K562 (cell line): ENCODE results near the gene ORC1. TPM values are rescaled to one million over a fixed set of nuclear protein-coding genes. Genes with fewer than 3 reads are reported as not detected.

Source experiments
- ASH1L ChIP-seq: fragments of 450-650 bp; IDR thresholded peaks from 2 replicates; pipeline ENCODE4 v1.6.1; 2018; ENCODE audit warnings: borderline replicate concordance, mild to moderate bottlenecking, low read depth; ENCODE audit not compliant: partially characterized antibody
- EP300 ChIP-seq: IDR thresholded peaks from 2 replicates; pipeline ENCODE4 v1.6.1; 2012; ENCODE audit warnings: low read length, improper control_type of control experiment
- KAT2B ChIP-seq: IDR thresholded peaks from one replicate; pipeline ENCODE4 v1.6.1; 2012; ENCODE audit warnings: low read depth, mild to moderate bottlenecking, control low read depth, inconsistent platforms, low read length, moderate library complexity
- KAT8 ChIP-seq: fragments of 450-650 bp; IDR thresholded peaks from 2 replicates; pipeline ENCODE4 v1.6.1; 2016; ENCODE audit warnings: low read depth, mild to moderate bottlenecking
- MAZ ChIP-seq, 2 experiments: fragments of 450-650 bp in 1 of 2; sonication (generic) in 1 of 2; formaldehyde crosslinking; IDR thresholded peaks in 1 of 2; conservative IDR thresholded peaks in 1 of 2; 2 replicates each; pipeline versions ENCODE4 v1.4.0 to v1.5.0; 2020; ENCODE audit warnings: mild to moderate bottlenecking in 1 of 2, missing genetic modification reagents in 1 of 2
- TAF7 ChIP-seq: fragments of 450-650 bp; IDR thresholded peaks from 2 replicates; pipeline ENCODE4 v1.6.1; 2016; ENCODE audit warnings: missing genetic modification characterization, missing compliant biosample characterization
- TCFL5 ChIP-seq: fragments of 250-450 bp; sonication (Bioruptor Pico); conservative IDR thresholded peaks from 2 replicates; pipeline ENCODE4 v1.6.1; 2021; ENCODE audit warnings: mild to moderate bottlenecking, moderate library complexity, matching md5 sums
- ZBTB8A ChIP-seq: fragments of 450-650 bp; IDR thresholded peaks from 2 replicates; pipeline ENCODE4 v1.6.1; 2018; ENCODE audit warnings: mild to moderate bottlenecking, moderate library complexity; ENCODE audit not compliant: partially characterized antibody
- ZFP30 ChIP-seq: fragments of 250-450 bp; sonication (Bioruptor Pico); IDR thresholded peaks from 2 replicates; pipeline ENCODE4 v1.8.0; 2022; ENCODE audit warnings: moderate library complexity, mild to moderate bottlenecking, inconsistent platforms, borderline replicate concordance
- ZNF239 ChIP-seq: fragments of 250-450 bp; sonication (Bioruptor Pico); IDR thresholded peaks from 2 replicates; pipeline ENCODE4 v1.4.0; 2020; ENCODE audit warnings: mild to moderate bottlenecking
- polyA plus RNA-seq, 8 experiments: library from polyadenylated mRNA; depleted of rRNA in 4 of 8; stranded (reverse) in 5 of 8; unstranded in 3 of 8; fragments of >200 nt; fragmentation: Nextera tagmentation in 2 of 8; fragmentation: Illumina TruSeq in 1 of 8; extraction: Ambion mirVana in 2 of 8; extraction: Trizol in 1 of 8; gene quantifications; 2 replicates each; pipeline versions ENCODE4 v1.2.1 to v1.2.3, GENCODE V29; 2011 to 2014; ENCODE audit warnings: inconsistent platforms in 1 of 8, missing spikeins in 1 of 8
- total RNA-seq, 7 experiments: library from RNA; depleted of rRNA in 6 of 7; stranded (reverse); fragments of >200 nt in 6 of 7; fragmentation: Illumina TruSeq in 2 of 7; extraction: Trizol in 2 of 7; gene quantifications; 2 replicates each; pipeline versions ENCODE4 v1.2.1 to v1.2.3, GENCODE V29; 2011 to 2021; ENCODE audit warnings: low replicate concordance in 1 of 7
- TF ChIP-seq, protein P1 (sequence below): fragments of 450-650 bp; IDR thresholded peaks from 2 replicates; pipeline ENCODE4 v1.6.1; 2017; ENCODE audit warnings: antibody characterized with exemption, mild to moderate bottlenecking
- TF ChIP-seq, protein P2 (sequence below): fragments of 450-650 bp; IDR thresholded peaks from 2 replicates; pipeline ENCODE4 v1.6.1; 2016; ENCODE audit warnings: mild to moderate bottlenecking, moderate library complexity

The ORC1 gene
- total and polyA plus RNA-seq, 9 of the 15 experiments (the other 6 are each of a cell fraction or from before 2014, with no cell fraction given) = 26.4 to 91.6 (median 69.7) TPM

DNA sequence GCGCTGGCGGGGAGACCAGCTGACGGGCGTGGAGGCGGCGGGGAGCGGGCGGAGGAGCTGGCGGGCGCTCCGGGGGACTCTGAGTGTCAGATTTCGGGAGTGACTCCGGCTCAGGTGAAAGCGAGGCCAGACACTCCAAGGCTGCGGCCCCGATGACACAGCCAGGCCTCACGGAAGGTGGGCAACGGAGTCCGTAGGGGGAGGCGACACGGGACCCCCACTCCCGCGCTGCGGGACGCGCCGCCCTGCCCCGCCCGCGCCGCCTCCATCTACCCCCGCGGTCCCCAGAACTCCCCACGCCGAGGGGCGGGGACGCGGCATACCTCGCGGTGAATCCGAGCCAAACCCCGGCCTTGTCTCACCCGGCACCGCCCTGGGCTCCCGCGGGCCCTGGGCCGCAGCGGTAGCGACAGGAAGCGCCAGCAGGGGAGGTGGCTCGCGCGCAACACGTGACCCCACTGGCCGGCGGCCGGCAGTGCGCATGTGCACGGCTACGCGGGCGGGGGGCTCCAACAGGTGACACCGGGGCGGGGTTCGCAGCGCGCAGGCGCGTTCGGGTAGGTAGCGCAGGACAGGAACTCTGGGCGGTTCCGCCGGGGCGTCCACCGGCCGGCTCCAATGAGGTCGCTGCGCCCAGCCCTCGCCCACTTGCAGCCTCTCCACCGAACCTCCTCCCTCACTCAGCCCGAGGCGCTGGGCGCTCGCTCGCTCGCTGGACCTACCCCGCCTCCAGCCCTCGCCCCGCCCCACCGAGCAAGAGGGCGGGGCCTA is 38.3 kb downstream of the ORC1 start, which contains the start of gene CC2D1B (continued):
- TF ChIP-seq KAT2B = no peak
- no peak for TF ChIP-seq ZFP30 (CRISPR knock-in tag)
- no peak for TF ChIP-seq ASH1L
- TF ChIP-seq TCFL5 (CRISPR knock-in tag) = no peak
- TF ChIP-seq, protein P1, sequence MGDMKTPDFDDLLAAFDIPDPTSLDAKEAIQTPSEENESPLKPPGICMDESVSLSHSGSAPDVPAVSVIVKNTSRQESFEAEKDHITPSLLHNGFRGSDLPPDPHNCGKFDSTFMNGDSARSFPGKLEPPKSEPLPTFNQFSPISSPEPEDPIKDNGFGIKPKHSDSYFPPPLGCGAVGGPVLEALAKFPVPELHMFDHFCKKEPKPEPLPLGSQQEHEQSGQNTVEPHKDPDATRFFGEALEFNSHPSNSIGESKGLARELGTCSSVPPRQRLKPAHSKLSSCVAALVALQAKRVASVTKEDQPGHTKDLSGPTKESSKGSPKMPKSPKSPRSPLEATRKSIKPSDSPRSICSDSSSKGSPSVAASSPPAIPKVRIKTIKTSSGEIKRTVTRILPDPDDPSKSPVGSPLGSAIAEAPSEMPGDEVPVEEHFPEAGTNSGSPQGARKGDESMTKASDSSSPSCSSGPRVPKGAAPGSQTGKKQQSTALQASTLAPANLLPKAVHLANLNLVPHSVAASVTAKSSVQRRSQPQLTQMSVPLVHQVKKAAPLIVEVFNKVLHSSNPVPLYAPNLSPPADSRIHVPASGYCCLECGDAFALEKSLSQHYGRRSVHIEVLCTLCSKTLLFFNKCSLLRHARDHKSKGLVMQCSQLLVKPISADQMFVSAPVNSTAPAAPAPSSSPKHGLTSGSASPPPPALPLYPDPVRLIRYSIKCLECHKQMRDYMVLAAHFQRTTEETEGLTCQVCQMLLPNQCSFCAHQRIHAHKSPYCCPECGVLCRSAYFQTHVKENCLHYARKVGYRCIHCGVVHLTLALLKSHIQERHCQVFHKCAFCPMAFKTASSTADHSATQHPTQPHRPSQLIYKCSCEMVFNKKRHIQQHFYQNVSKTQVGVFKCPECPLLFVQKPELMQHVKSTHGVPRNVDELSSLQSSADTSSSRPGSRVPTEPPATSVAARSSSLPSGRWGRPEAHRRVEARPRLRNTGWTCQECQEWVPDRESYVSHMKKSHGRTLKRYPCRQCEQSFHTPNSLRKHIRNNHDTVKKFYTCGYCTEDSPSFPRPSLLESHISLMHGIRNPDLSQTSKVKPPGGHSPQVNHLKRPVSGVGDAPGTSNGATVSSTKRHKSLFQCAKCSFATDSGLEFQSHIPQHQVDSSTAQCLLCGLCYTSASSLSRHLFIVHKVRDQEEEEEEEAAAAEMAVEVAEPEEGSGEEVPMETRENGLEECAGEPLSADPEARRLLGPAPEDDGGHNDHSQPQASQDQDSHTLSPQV = no peak
- TF ChIP-seq KAT8 = no peak
- TF ChIP-seq ZNF239 (CRISPR knock-in tag) = no peak
- TF ChIP-seq TAF7 (tag) = no peak
- no peak for TF ChIP-seq ZBTB8A
- TF ChIP-seq EP300 = peak; percentile 18; the same call in 1 of the 2 replicates
- TF ChIP-seq, protein P2, sequence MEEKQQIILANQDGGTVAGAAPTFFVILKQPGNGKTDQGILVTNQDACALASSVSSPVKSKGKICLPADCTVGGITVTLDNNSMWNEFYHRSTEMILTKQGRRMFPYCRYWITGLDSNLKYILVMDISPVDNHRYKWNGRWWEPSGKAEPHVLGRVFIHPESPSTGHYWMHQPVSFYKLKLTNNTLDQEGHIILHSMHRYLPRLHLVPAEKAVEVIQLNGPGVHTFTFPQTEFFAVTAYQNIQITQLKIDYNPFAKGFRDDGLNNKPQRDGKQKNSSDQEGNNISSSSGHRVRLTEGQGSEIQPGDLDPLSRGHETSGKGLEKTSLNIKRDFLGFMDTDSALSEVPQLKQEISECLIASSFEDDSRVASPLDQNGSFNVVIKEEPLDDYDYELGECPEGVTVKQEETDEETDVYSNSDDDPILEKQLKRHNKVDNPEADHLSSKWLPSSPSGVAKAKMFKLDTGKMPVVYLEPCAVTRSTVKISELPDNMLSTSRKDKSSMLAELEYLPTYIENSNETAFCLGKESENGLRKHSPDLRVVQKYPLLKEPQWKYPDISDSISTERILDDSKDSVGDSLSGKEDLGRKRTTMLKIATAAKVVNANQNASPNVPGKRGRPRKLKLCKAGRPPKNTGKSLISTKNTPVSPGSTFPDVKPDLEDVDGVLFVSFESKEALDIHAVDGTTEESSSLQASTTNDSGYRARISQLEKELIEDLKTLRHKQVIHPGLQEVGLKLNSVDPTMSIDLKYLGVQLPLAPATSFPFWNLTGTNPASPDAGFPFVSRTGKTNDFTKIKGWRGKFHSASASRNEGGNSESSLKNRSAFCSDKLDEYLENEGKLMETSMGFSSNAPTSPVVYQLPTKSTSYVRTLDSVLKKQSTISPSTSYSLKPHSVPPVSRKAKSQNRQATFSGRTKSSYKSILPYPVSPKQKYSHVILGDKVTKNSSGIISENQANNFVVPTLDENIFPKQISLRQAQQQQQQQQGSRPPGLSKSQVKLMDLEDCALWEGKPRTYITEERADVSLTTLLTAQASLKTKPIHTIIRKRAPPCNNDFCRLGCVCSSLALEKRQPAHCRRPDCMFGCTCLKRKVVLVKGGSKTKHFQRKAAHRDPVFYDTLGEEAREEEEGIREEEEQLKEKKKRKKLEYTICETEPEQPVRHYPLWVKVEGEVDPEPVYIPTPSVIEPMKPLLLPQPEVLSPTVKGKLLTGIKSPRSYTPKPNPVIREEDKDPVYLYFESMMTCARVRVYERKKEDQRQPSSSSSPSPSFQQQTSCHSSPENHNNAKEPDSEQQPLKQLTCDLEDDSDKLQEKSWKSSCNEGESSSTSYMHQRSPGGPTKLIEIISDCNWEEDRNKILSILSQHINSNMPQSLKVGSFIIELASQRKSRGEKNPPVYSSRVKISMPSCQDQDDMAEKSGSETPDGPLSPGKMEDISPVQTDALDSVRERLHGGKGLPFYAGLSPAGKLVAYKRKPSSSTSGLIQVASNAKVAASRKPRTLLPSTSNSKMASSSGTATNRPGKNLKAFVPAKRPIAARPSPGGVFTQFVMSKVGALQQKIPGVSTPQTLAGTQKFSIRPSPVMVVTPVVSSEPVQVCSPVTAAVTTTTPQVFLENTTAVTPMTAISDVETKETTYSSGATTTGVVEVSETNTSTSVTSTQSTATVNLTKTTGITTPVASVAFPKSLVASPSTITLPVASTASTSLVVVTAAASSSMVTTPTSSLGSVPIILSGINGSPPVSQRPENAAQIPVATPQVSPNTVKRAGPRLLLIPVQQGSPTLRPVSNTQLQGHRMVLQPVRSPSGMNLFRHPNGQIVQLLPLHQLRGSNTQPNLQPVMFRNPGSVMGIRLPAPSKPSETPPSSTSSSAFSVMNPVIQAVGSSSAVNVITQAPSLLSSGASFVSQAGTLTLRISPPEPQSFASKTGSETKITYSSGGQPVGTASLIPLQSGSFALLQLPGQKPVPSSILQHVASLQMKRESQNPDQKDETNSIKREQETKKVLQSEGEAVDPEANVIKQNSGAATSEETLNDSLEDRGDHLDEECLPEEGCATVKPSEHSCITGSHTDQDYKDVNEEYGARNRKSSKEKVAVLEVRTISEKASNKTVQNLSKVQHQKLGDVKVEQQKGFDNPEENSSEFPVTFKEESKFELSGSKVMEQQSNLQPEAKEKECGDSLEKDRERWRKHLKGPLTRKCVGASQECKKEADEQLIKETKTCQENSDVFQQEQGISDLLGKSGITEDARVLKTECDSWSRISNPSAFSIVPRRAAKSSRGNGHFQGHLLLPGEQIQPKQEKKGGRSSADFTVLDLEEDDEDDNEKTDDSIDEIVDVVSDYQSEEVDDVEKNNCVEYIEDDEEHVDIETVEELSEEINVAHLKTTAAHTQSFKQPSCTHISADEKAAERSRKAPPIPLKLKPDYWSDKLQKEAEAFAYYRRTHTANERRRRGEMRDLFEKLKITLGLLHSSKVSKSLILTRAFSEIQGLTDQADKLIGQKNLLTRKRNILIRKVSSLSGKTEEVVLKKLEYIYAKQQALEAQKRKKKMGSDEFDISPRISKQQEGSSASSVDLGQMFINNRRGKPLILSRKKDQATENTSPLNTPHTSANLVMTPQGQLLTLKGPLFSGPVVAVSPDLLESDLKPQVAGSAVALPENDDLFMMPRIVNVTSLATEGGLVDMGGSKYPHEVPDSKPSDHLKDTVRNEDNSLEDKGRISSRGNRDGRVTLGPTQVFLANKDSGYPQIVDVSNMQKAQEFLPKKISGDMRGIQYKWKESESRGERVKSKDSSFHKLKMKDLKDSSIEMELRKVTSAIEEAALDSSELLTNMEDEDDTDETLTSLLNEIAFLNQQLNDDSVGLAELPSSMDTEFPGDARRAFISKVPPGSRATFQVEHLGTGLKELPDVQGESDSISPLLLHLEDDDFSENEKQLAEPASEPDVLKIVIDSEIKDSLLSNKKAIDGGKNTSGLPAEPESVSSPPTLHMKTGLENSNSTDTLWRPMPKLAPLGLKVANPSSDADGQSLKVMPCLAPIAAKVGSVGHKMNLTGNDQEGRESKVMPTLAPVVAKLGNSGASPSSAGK = peak; percentile 3; the same call in 1 of the 2 replicates
- TF ChIP-seq MAZ (CRISPR knock-in tag; conservative IDR thresholded peaks at IDR 0.05 in 1 of 2, IDR thresholded peaks at IDR 0.05 in 1 of 2) = peak; percentile 97 to 98
